GM18519 (cell line): ENCODE results near the gene ANKFN1.

Experiments used
- ATAC-seq: cut with Tn5 transposase; IDR thresholded peaks from one replicate; pipeline ENCODE4 v1.9.1; 2021; ENCODE audit warnings: mild to moderate bottlenecking, moderate library complexity; ENCODE audit not compliant: unreplicated experiment, low FRiP score

The ANKFN1 gene, protein sequence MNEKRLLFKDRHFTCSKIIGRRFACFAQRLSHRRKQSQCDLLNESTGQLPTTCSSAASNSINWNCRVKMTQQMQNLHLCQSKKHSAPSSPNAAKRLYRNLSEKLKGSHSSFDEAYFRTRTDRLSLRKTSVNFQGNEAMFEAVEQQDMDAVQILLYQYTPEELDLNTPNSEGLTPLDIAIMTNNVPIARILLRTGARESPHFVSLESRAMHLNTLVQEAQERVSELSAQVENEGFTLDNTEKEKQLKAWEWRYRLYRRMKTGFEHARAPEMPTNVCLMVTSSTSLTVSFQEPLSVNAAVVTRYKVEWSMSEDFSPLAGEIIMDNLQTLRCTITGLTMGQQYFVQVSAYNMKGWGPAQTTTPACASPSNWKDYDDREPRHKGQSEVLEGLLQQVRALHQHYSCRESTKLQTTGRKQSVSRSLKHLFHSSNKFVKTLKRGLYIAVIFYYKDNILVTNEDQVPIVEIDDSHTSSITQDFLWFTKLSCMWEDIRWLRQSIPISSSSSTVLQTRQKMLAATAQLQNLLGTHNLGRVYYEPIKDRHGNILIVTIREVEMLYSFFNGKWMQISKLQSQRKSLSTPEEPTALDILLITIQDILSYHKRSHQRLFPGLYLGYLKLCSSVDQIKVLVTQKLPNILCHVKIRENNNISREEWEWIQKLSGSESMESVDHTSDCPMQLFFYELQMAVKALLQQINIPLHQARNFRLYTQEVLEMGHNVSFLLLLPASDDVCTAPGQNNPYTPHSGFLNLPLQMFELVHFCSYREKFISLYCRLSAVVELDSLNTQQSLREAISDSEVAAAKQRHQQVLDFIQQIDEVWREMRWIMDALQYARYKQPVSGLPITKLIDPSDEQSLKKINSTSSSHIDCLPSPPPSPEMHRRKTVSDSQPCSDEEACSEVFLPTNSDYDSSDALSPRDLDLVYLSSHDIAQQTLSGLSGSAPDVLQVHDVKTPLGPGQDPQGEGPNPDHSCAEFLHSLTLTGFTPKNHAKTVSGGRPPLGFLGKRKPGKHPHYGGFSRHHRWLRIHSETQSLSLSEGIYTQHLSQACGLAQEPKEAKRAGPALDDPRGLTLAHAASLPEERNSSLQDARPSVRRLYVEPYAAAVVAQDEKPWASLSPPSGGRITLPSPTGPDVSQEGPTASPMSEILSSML

DNA sequence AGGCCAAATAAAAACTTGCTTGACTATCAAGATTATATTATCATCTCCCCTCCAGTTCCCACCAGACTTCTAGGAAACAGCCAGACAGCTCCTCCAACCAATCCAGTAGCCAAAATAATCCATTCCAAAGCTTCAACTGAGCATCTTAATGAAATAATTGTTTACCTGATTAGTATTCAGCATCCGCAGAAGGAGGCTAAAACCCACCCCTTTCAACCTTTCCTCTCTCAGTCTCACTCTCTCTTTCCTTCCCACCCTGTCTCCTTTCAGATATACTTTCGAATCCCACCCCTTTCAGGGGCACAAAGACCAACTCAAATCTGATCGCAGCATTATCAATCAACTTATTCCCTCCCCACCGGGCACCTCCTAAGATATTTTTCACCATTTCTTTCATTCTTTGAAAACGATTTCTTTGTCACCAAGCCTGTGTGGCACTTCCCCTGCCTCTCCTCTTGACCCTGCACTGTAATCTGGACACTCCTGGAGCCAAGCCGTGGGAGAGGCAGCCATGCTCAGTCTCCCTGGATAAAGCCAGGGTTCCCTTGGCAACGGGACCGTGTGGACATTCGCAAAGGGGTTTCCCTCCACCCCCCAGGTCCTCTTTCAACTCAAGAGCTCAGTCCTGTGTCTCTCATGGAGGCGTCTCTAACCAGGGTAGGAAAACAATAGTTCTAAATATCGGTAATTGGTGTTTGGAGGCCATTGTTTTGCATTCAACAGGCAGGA lies at the start of gene ANKFN1:
Gene ANKFN1, plus strand, starts transcription at position 602 of the 729 bp plus-strand sequence. CDS start 59,193 bp downstream, outside the sequence.
- no peak for ATAC-seq

DNA sequence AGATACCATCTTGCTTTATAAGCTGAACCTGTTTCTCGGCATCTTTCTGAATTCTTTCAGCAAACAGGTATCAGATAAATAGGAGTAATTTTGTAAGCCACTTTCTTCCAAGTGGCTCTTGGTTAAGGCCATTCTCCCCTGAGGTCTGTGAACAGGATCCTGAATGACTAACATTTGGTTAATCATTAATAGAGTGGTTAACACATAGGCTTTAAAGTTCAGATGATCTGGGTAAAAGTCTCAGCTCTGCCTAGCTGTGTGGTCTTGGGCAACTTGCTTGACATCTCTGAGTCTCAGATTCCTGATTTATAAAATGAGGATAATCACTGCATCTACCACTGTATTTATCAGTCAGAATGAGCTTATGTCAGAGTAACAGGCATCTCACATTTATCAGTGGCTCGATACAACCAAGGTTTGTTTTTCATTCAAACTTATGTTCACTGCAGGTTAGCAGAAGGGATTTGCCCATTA lies 44.4 kb upstream of the ANKFN1 start:
- ATAC-seq = no peak

DNA sequence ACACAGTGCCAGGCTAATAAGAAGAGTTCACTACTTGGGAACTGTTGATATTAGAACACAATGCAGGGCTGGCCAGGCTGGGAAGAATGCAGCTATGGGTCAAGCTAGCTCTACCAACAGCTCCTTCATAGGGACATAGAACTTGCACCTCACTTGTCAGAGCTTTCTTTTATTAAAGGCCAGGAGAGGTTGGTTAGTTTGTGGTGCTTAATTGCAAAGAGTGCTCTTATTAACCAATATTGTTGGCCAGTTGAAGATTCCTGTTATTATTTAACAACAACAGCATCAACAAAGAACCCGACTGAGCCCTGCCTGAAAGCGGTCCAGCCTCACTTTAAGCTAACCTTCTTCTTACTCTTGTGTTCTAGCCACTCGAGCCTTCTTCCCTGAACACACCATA lies 43.4 kb upstream of the ANKFN1 start:
- no peak for ATAC-seq

DNA sequence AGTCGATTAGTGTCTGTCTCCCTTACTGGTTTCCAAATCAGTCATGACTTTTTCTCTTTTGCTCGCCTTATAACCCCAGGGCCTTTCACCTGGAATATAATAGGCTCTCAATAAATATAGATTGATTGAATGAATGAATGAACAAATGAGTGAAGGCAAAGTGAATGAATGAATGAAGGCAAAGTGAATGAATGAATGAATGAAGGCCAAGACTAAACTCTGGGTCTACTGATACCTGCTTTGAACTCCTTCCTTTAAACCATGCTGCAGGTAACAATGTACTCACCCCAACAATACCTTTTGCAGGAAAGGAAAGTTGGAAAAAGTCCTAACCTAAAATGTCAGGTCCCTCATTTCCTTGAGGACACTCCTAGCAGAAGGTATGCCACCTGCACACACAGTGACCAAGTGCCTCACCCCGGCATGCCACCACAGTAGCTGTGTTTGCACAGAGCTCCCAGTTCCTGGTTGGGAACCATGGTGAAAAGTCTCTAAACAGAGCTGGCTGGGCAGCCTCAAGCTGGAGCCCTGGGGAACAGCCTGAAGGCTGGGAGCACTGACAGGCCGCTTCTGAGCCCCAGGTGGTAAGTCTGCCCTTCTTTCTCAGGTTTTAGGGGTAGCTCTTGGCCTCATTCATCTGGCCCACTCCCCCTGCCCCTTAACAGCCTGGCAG lies 42.7 kb upstream of the ANKFN1 start:
- no peak for ATAC-seq

DNA sequence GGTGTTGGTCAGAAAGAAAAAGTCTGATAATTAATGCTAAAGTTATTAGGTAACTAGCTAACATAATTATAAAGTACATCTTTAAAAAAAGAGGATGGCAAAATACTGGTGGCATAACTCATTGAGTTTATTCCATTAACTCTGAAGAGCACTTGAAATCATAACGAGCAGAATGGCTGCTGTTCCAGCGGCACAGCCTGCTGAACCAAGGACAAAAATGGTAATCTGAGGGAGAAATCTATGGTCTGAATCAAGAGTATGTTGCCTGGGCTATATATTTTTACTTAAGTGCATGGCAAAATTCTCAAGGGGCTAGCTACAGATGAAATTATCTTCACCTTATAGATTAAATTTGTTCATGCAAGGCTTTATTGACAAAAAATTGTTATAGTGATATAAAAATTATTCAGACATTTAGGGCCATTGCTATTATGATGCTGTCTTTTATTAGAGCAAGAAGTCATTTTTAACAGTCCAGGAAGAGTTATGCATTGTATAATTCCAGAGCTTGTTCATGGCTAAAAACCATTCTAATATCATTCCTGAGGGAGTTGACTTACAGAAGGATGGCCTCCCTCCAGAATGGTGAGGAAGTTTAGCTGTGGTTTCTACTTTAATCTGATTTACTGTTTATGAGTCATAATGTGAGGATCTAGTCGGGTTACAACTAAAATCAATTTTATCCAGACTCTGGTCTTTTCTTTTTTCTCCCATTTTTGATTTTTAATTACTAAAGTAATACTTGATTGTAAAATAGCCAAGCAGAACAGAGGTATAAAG lies 41.4 kb upstream of the ANKFN1 start:
- no peak for ATAC-seq

DNA sequence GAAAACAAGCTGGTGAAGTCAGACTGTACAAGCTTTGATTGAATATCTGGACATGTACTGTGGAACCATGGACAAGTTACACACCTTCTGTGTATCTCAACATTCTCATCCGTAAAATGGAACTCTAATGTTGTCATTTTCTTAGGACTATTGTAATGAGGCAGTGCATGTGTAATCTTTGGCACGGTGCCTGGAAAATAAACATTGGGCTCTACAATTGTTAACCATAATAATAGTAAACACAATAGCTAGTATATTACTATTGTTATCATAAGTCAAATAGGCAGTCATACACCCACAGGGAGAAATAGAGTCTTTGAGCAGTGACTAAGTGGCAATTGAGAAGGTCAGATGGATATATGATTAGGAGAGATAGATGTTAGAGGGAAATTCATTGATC lies 39.8 kb upstream of the ANKFN1 start:
- ATAC-seq = no peak

DNA sequence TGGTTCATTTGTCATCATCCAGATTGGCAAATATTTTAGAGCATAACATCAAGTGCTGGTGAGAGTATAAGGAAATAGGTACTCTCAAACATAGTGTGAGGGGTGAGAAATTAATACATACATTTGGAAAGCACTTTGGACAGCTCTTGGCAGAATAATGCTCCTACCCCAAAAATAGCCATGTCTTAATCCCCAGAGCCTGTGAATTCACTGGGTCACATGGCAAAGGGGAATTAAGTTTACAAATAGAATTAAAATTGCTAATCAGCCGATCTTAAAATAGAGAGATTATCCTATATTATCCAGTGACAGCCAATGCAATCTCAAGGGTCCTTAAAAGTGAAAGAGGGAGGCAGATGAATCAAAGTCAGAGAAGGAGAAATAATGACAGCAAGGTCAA lies 38.8 kb upstream of the ANKFN1 start:
- ATAC-seq = no peak

DNA sequence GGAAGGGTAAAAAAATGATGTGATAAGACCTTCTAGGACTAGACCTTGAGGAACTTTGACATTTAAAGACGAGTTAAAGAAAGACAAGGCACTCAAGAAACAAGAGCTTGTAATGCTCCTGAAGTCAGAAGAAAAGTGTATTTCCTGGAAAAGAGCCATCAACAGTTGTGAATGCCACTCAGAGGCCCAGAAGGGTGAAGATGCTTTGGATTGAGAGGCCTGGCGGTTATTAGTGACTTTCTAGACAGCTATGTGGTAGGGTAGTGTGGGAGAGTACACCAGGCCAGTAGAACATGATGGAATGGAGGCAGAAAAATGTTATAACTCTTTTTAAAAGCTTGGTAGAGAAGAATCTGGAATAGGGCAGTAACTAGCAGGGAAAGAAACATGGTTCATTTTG lies 34.1 kb upstream of the ANKFN1 start:
- ATAC-seq = no peak

DNA sequence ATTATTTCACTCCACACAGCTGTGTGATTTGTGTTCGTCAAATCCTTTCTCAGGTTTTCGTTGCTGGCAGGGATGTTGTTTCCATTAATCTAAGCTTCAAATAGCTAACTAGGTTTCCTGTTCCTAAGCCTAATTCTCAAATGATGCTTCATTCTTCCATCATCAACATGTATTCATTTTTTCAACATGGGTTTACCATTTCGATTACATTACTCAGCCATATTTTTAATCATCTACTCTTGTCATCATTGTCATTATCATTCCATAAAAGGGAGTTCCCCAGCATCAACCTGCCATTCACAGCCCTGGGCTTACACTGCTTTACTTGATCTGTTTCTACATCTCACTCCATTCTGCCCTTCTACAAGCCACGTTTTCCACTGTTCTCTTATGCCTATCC lies 33.3 kb upstream of the ANKFN1 start:
- ATAC-seq = no peak

DNA sequence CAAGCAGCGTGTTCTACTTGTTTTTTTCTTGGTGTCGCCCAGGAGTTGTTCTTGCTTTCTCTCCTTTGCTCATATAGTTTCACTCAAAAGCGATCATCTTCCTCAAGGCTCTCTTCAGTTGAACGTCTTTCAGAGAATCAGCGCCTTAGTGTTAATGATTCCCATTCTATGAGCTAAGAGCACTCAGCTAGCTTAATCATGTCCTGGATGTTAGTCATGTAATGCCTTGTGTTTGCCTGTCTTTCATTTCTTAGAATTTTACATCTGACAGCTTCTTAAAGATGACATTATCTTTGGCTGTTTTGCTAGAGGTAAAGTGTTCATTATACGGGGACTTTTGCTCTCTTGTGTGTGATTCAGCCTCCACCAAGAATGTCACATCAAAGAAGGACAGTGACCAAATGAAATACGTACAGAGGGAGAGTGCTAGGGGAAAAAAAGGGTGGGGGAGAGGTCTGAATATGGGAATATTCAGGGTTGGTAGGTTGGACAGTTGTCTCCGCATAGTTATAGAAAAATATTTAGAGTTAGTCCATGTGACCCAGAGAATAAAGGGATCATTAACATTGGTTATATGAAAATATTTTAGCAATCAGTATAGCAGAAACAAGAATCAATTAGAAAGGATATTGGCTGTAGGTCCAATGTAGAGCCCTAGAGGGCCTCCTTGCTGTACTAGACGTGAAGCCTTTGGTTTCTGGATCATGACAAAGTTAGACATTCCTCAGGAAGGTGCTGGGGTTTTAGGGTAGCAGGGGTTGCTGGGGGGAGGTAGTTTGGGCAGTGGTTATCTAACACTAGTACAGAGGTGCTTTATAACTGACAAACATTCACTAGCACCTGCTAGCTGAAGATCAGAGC lies 31.9 kb upstream of the ANKFN1 start:
- no peak for ATAC-seq

DNA sequence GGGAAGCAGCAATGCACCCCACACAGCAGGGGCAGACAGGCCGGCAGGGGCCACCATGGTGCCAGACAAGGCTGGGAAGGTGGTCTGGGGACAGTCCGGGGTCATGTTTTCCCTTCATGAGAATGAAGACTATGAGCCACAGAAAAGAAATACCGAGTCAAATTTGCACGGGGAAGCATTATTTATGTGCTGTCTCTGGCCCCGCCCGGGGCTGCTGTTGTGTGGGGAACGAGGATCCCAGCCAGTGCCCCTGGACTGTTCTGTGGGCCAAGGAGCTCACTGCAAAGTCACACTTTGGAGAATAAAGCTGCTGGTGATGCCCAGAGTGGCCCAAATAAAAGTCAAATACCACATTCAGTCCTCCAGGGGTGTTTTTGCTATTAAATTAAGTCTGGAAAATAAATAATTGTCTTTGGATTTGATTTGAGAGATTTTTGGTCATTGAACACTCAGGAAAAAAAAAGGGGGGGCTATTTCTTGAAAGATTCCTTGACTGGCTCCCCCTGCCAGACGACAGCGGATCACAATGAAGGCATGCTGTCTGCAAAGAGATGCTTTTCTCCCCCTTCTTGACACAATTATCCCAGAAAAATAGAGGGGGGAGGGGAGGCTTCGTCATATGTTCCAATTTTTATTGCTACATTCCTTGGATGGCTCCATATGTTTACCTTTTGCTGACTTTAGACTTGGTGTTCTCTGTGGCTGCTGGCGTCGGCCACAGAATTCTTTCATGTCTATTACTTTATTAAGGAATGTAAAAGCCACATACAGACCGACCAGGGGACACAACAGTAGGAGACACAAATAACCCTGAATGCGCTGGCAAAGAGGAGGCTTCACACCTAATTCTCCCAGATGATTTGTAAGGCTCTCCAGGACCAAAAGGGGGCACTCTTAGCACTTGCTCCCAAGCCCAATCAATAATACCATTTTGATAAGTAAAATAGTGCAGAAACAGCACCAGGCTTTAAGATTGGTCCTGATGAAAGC lies 27.1 kb upstream of the ANKFN1 start:
- ATAC-seq = no peak

DNA sequence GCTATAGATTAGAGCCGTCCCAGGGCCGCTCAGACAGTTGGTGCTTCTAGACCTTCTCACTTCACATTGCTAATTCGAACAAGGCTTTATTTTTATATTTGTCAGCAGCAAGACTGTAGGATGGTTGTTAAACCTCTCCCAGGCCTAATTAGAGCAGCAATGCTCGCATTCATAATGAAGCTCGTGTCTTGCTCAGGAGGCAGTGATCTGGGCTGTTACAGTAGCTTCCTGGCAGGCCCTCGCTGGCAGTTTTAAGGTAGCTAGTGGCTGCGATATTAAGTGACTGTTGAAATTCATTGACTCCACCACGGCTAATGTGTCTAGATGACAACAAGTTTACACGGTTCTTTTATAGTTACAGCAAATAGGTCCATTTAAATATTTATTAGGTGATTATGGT lies 23.2 kb upstream of the ANKFN1 start:
- ATAC-seq = no peak

DNA sequence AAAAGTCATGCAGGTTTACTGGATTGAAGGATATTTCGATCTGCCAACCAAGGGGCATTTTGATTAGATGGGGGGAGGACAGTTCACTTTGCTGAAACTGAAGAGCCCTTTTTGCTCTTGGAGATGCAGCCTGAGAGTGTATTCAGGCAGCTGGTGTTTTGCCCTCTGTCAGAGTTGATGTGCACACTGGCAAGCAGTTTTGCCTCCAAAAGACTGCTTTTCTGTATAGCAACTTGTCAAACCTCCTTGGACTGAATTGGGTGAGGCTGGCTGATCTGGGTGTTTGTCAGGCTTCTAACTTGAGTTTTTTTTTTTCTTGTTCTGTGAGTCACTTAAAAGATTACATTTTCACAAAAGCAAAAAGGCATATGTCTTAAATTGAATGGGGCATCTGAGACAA lies 22.6 kb upstream of the ANKFN1 start:
- ATAC-seq = no peak

DNA sequence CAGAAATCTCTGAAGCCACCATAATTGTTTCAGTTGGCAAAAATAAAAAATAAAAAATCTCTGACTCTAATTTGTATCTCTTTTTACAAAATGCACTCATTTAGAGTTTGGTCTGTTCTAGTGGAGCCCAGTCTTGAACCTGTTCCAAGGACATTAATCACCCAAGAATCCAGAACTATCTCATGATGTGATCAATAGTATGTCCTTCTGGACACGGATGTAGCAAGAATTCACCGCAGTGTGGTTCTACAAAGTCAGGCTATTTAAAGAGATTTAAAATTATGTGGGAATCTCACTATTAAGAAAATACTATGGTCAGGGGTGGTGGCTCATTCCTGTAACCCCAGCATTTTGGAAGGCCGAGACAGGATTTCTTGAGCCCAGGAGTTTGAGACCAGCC lies 21.8 kb upstream of the ANKFN1 start:
- no peak for ATAC-seq

DNA sequence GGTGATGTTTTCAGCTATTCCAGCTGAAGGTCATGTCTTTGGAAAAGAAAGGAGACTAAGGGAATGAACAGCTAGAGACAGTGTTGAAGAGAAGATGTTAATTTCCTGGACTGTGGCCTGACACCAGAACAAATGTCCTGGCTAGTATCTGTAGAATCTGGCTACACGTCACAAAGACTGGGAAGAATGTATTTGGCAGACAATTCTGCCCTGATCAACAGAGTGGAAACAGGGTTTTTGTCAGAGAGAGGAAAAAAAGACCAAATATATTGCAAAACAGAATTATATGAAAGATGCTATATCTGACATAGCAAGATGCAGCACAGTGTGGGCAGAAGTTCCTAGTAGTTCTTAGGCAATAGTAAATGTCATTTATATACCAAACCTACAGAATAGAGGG lies 17.0 kb upstream of the ANKFN1 start:
- no peak for ATAC-seq

DNA sequence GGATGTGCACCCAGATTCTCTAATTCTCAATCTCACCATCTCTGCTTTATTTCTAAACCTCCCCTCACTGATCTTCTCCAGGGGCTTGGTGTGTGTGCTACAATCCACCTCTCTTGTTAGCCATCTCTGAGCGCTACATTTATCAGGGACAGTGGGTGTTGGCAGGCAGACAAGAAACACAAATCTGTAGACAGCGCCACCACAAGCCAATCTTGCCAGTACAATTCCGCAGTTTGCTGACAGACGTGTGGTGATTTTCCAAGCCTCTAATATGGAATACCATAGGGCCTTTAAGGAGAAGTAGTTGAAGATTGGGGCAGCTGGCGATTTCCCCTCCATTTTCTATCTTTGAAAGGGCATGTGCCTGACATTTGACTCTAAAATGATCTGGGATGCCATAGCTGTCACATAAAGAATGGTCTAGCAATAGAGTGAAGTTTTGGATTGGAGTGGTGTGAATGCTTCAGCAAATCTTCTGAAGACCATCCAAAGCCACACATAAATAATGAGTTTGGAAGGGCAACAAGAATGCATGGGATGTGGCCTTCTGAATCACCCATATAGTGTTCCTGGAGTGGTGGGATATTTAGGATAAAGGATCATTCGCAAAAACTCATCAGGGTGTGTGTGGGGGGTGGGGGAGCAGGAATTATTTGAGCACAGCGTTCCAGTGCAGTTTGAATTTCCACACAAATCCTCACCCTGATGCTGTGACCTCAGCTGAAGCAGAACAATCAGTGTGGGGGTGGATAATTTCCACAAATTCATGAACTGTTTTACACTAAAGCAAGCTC lies 12.0 kb upstream of the ANKFN1 start:
- no peak for ATAC-seq
